Colonic mucosa (tissue), 4 donors: ENCODE results near the gene SPDYE6. TPM values are rescaled to one million over a fixed set of nuclear protein-coding genes. Genes with fewer than 3 reads are reported as not detected.
A peak's percentile ranks its signal among the peaks of the same experiment; 100 is the strongest.
"Not testable (repeated sequence)": the region's sequence is repeated elsewhere in the genome, so short reads cannot be mapped to it uniquely, and the experiment has no call there.

Experiments used
- DNase-seq: peaks from one replicate; pipeline ENCODE4 v3.0.0-alpha.2; 2020
- H3K27ac ChIP-seq: fragments of 200-600 bp; one replicate; pipeline ENCODE4 v1.8.0; 2021
- H3K27me3 ChIP-seq: fragments of 200-600 bp; one replicate; pipeline ENCODE4 v1.8.0; 2021
- H3K36me3 ChIP-seq: fragments of 200-600 bp; one replicate; pipeline ENCODE4 v1.8.0; 2021
- H3K4me1 ChIP-seq: fragments of 200-600 bp; one replicate; pipeline ENCODE4 v1.8.0; 2021; ENCODE audit warnings: mild to moderate bottlenecking
- H3K4me3 ChIP-seq: fragments of 200-600 bp; one replicate; pipeline ENCODE4 v1.8.0; 2021
- H3K9ac ChIP-seq, 2 donors: one replicate each; pipeline ENCODE4 v1.7.0; 2013; ENCODE audit warnings: control low read depth in 2 of 2, low read depth in 2 of 2, low read length in 2 of 2
- H3K9me3 ChIP-seq: fragments of 200-600 bp; one replicate; pipeline ENCODE4 v1.8.0; 2021
- intact Hi-C: fragments of 100-400 bp; cut with DNase I; formaldehyde crosslinking; loops from one replicate; pipeline ENCODE4 v1.14.1; 2022
- total RNA-seq, 2 donors: library from RNA; stranded (reverse); fragmentation: NEBNext Ultra II Directional in 1 of 2; extraction: Animal tissue kit (Norgen Biotek cat#: 25700) in 1 of 2; gene quantifications; one replicate each; pipeline ENCODE4 v1.2.1, GENCODE V29; 2021
- TF ChIP-seq, protein P1 (sequence below): fragments of 200-600 bp; IDR thresholded peaks from one replicate; pipeline ENCODE4 v1.8.0; 2022; ENCODE audit warnings: antibody characterized with exemption, mild to moderate bottlenecking
- donor health status: healthy.
- donor health status: DM: no; HTN: no; CAD: no.
- donor health status: DM: no; HTN: no; CAD: no.

SPDYE6 gene
- total RNA-seq, 2 donors from 2014 or later, result not detected

DNA sequence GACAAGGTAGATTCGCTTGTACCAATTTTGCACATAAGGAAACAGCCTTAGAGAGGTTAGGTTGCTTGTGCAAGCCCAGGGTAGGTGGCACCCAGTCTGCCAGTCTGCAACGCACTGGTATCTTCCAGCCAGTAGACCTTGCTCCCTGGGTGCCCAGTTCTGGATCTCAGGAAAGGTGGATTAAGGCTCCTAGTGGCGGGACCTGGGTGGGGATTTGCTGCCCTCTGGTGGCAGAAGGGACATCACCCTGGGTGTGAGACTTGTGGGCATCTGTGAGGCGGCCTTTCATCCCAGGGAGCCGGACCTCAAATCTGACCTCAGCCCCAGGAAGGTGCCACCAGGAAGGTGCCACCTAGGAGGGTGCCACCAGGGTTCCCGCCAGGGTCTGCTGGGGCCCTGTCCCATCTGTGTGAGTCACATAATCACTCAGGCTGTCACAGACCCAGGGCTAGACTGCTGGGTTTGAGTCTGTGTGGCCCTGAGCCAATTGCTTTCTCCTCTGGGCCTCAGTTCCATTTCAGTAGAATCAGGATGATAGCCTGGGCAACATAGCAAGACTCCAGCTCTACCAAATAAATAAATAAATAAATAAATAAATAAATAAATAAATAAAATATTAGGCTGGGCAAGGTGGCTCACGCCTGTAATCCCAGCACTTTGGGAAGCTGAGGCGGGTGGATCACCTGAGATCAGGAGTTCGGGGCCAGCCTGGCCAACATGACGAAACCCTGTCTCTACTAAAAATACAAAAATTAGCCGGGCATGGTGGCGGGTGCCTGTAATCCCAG, 34.6 kb upstream of the SPDYE6 start:
- H3K27ac ChIP-seq, result no peak overlapping the region
- H3K4me3 ChIP-seq, result no peak overlapping the region
- no peaks in the 10 kb centered on the region for H3K27me3 ChIP-seq
- TF ChIP-seq, protein P1, sequence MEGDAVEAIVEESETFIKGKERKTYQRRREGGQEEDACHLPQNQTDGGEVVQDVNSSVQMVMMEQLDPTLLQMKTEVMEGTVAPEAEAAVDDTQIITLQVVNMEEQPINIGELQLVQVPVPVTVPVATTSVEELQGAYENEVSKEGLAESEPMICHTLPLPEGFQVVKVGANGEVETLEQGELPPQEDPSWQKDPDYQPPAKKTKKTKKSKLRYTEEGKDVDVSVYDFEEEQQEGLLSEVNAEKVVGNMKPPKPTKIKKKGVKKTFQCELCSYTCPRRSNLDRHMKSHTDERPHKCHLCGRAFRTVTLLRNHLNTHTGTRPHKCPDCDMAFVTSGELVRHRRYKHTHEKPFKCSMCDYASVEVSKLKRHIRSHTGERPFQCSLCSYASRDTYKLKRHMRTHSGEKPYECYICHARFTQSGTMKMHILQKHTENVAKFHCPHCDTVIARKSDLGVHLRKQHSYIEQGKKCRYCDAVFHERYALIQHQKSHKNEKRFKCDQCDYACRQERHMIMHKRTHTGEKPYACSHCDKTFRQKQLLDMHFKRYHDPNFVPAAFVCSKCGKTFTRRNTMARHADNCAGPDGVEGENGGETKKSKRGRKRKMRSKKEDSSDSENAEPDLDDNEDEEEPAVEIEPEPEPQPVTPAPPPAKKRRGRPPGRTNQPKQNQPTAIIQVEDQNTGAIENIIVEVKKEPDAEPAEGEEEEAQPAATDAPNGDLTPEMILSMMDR, result peak; percentile 90
- no peaks in the 10 kb centered on the region for H3K36me3 ChIP-seq
- no peaks in the 10 kb centered on the region for H3K4me1 ChIP-seq
- no peaks in the 10 kb centered on the region for H3K9me3 ChIP-seq
- peak; percentile 89 for DNase-seq
- H3K9ac ChIP-seq, result no peak overlapping the region
- intact Hi-C loops, result loop anchor here (1.0 kb wide), 1 partner anchor 112 kb away; no protein-coding TSS in a partner anchor

DNA sequence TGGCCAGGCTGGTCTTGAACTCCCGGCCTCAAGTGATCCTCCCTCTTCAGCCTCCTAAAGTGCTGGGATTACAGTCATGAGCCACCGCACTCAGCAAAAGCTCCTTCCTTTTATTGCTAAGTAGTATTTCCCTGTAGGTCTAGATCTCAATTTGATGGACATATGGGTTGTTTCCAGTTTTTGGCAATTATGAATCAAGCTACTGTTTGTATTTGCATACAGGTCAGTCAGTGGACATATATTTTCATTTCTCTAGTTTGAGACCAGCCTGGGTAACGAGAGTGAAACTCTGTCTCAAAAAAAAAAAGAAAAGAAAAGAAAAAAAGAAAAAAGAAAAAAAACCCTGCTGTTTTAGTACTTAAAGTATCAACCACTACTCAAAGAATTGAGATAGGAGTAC, 33.6 kb upstream of the SPDYE6 start:
- Histone ChIP-seq H3K4me3 (no peak overlapping the region), H3K4me1 (no peaks in the 10 kb centered on the region), H3K9me3 (no peaks in the 10 kb centered on the region), H3K36me3 (no peaks in the 10 kb centered on the region), H3K27me3 (no peaks in the 10 kb centered on the region), H3K27ac (no peak overlapping the region), H3K9ac (no peak overlapping the region)
- TF ChIP-seq, protein P1, result no peak
- DNase-seq, result no peak
- intact Hi-C loops, result loop anchor here (1.0 kb wide), 1 partner anchor 111 kb away; no protein-coding TSS in a partner anchor

DNA sequence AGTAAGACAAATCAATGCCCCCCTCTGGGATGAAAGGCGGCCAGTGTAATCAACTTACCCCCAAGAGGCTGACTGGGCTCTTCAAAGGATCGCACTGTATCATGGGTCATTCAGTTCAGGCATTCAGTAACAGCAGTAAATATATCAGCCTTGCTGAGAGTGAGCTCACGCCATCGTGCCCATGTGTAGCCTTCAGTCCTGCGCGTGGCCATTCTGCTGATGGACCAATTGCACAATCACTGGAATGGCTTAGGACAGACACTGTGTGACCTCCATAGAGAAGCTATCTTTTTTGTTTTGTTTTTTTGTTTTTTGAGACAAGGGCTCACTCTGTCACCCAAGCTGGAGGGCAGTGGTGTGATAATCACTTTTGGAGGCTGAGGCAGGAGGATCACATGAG, 30.8 kb upstream of the SPDYE6 start:
- TF ChIP-seq, protein P1, result no peak
- H3K27me3 ChIP-seq, result no peaks in the 10 kb centered on the region
- H3K27ac ChIP-seq, result no peak overlapping the region
- no peak overlapping the region for H3K4me3 ChIP-seq
- H3K36me3 ChIP-seq, result no peaks in the 10 kb centered on the region
- H3K4me1 ChIP-seq, result no peaks in the 10 kb centered on the region
- intact Hi-C loops, result no loop called here
- no peak for DNase-seq
- no peak overlapping the region for H3K9ac ChIP-seq
- no peaks in the 10 kb centered on the region for H3K9me3 ChIP-seq

DNA sequence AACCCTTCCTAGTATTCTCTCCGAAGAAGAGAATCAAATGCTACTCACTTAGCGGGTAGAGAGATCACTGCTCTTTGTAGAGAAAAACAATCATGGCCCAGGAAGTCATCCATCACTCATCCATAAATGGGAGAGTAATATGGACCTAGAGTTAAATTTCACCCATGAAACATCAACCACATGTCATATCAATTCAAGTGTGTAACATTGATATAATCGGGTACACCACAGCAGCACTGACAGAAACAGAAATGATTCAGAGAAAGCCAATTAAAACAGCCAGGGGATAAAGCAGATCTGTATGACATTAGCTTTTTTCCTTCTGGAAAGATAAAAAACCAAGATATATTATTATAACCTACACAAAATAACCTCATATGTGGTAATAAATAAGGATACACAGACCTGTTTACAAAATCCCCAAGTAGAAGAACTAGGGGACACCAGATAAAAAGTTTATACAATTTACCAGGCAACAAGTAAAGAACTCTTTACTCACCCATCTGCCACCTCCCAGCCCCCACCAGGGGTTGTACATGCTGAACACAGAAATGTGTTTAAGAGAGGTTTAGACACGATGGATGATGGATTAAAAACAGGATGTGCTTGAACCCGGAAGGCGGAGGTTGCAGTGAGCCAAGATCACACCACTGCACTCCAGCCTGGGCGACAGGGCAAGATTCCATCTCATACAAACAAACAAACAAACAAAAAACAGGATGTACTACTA, 25.6 kb upstream of the SPDYE6 start:
- H3K4me1 ChIP-seq, intact Hi-C loops, H3K4me3 ChIP-seq, H3K36me3 ChIP-seq, H3K27me3 ChIP-seq, DNase-seq, H3K27ac ChIP-seq, H3K9ac ChIP-seq, H3K9me3 ChIP-seq: not testable (repeated sequence)

DNA sequence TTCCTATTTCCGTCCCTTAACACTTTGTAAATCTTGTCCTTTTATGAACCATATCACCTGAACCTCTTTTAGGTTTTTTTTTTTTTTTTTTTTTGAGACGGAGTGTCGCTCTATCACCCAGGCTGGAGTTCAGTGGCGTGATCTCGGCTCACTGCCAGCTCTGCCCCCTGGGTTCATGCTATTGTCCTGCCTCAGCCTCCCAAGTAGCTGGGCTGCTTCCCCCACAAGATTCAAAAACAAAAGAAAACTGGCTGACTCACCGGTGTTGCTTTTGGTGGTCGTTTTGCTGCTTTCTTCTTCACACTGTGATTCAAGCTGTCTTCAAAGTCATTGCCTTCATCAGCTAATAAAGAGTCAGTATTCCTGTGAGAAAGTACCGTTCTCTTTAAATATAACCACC, 24.6 kb upstream of the SPDYE6 start:
- H3K9me3 ChIP-seq, intact Hi-C loops, H3K4me3 ChIP-seq, H3K9ac ChIP-seq, H3K36me3 ChIP-seq, H3K4me1 ChIP-seq, H3K27ac ChIP-seq, DNase-seq, H3K27me3 ChIP-seq: not testable (repeated sequence)

DNA sequence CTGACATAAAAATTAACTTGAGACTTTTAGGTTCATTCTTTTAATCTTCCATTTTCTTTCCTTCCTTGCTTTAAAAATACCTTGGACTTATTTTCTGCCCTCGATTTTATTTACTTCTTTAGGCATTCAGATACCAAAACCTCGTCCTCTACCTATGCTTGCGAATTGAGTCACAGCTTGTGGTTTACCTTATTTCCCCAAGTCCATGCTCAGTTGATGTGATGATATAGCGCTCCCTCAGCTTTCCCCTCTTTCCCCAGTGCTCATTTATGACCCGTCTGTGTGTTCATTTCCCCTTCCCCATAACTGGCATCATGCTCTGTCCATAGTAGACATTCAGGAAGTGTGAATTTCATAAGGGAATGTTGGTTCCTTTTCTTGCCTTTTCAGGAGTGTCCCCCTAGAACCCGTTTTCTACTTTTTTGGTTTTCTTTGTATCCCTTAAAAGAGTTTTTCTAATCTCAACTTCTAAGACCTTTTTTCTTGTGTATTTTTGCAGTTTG, 20.8 kb upstream of the SPDYE6 start:
- Histone ChIP-seq H3K4me1 (no peaks in the 10 kb centered on the region), H3K27me3 (no peaks in the 10 kb centered on the region), H3K27ac (no peak overlapping the region), H3K9me3 (no peaks in the 10 kb centered on the region), H3K36me3 (no peaks in the 10 kb centered on the region), H3K4me3 (no peak overlapping the region), H3K9ac (no peak overlapping the region)
- DNase-seq, result no peak
- intact Hi-C loops, result no loop called here
- TF ChIP-seq, protein P1, result no peak

DNA sequence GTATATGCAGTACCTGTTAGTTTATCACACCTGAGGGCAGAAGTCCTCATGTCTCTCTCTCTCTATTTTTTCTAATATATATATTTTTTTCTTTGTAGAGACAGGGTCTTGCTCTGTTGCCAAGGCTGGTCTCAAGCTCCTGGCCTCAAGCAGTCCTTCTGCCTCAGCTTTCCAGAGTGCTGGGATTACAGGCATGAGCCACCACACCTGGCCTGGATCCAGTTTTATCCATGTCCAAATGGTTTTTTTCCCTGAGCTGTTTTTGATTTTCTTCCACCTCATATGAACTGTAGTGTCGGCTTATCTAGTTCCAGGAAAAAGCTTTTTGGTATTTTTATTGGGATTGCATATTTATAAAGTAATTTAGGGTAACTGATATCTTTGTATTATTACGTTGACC, 16.6 kb upstream of the SPDYE6 start:
- intact Hi-C loops, DNase-seq, H3K9me3 ChIP-seq, H3K27me3 ChIP-seq, H3K4me1 ChIP-seq, H3K4me3 ChIP-seq, H3K27ac ChIP-seq, H3K9ac ChIP-seq, H3K36me3 ChIP-seq: not testable (repeated sequence)

DNA sequence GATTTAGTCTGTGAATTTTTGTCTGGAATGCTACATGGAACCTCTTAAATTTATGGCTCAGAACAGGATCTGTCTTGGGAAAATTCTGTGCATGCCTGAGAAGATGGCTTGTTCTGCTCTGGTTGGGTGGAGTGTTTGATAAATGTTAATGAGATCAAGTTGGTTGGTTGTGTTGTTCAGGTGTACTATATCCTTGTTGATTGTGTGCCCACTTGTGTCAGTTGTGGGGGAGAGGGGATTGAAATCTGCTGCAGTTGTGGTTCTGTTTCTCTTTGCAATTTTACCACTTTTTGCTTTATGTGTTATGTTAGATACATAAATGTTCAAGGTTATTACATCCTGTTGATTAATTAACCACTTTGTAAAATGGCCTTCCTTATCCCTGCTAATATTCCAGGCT, 13.8 kb upstream of the SPDYE6 start:
- H3K4me3 ChIP-seq, H3K27ac ChIP-seq, intact Hi-C loops, H3K27me3 ChIP-seq, H3K4me1 ChIP-seq, H3K36me3 ChIP-seq, DNase-seq, H3K9me3 ChIP-seq, H3K9ac ChIP-seq: not testable (repeated sequence)

DNA sequence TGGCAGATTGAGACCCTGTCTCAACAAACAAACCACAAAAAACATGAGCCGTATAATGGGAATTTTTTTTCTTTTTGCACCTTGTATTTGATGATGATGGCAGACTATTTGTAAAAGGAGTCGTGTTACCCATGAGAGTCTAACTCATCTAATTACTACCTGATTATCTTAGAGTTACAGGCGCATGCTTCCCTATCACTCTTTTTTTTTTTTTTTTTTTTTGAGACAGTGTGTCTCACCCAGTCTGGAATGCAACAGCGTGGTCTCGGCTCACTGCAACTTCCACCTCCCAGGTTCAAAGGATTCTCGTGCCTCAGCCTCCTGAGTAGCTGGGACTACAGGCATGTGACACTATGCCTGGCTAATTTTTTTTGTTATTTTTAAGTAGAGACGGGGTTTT, 9.1 kb upstream of the SPDYE6 start:
- DNase-seq, H3K27me3 ChIP-seq, H3K27ac ChIP-seq, H3K36me3 ChIP-seq, H3K9me3 ChIP-seq, H3K9ac ChIP-seq, intact Hi-C loops, H3K4me3 ChIP-seq, H3K4me1 ChIP-seq: not testable (repeated sequence)
